NT2/D1 (cell line): ENCODE measurements around the gene CTSK.

Source experiments
- SUZ12 ChIP-seq: IDR thresholded peaks from 2 replicates; pipeline ENCODE4 v1.6.1; 2011; ENCODE audit not compliant: insufficient read length, insufficient read depth; ENCODE audit errors: extremely low read depth
- YY1 ChIP-seq: IDR thresholded peaks from 2 replicates; pipeline ENCODE4 v1.6.1; 2011; ENCODE audit not compliant: insufficient read length, insufficient read depth
- ZNF274 ChIP-seq: IDR thresholded peaks from 2 replicates; pipeline ENCODE4 v1.6.1; 2011; ENCODE audit warnings: mild to moderate bottlenecking, low read depth, low read length

DNA sequence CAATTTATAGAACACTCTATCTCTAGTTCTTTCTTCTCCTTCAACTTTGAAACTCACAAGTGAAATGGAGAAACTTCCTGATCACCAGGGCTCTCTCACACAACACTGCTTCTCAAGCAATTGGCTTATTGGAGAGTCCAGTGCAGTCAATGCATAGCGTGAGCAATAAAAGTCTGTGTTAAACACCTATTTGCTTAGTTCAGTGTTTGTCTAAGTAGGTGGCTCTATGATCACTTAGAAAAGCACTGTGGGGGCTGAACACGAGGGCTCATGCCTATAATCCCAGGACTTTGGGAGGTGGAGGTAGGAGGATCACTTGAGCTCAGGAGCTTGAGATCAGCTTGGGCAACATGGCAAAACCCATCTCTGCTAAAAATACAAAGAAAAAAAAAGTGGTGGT lies 54.6 kb downstream of the CTSK start:
- TF ChIP-seq ZNF274 (no peak), SUZ12 (no peak), YY1 (no peak)
